IPS DF 4.7 (cell line): ENCODE data around the gene OGFOD3.
"Not testable (repeated sequence)": the region's sequence is repeated elsewhere in the genome, so short reads cannot be mapped to it uniquely, and the experiment has no call there.

Experiments
- DNase-seq: peaks from one replicate; pipeline ENCODE4 v3.0.0-alpha.2; 2013; ENCODE audit warnings: low spot score; ENCODE audit errors: extremely low read depth

OGFOD3 gene

DNA sequence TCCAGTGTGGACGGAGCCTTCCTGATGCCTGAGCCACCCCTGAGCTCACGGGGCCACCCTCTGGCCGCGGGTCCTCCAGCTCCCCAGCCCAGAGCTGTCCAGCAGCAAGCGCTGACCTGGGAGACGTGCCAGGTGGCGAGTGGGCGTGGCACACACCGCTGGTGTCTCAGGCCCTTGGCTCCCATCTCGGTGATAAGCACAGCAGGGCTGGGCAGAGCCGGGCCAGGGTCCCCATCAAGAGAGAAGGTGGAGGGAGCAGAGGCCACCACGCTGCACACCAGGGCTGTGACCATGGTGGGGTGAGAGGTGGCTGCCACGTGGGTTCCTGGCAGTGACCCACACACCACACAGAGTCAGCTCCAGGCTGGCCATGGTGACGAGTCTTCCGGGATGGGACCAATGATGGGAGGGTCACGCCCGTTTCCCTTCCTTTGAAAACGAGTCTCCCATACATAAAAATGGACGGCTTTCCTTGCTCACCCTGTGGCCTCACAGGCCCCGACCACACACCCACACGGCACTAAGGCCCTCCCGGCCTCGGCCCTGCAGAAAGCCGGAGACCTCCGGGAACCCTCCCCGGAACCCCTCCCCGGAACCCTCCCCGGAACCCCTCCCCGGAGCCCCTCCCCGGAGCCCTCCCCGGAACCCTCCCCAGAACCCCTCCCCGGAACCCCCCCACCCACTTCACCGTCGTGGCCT, 30.0 kb downstream of the OGFOD3 start:
- DNase-seq, result no peak

DNA sequence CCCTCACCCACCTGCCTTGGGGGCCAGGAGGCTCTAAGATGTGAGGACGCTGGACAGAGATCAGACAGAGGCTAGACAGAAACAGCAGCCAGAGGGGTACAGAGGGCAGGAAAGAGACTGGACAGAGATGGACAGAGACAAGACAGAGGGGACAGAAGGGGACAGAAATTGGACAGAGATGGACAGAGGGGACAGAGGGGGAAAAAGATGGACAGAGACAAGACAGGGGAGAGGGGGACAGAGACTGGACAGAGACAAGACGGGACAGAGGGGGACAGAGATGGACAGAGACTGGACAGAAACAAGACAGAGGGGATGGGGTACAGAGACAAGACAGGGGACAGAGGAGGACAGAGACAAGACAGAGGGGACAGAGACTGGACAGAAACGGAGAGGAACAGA, 30.7 kb downstream of the OGFOD3 start:
- no peak for DNase-seq

DNA sequence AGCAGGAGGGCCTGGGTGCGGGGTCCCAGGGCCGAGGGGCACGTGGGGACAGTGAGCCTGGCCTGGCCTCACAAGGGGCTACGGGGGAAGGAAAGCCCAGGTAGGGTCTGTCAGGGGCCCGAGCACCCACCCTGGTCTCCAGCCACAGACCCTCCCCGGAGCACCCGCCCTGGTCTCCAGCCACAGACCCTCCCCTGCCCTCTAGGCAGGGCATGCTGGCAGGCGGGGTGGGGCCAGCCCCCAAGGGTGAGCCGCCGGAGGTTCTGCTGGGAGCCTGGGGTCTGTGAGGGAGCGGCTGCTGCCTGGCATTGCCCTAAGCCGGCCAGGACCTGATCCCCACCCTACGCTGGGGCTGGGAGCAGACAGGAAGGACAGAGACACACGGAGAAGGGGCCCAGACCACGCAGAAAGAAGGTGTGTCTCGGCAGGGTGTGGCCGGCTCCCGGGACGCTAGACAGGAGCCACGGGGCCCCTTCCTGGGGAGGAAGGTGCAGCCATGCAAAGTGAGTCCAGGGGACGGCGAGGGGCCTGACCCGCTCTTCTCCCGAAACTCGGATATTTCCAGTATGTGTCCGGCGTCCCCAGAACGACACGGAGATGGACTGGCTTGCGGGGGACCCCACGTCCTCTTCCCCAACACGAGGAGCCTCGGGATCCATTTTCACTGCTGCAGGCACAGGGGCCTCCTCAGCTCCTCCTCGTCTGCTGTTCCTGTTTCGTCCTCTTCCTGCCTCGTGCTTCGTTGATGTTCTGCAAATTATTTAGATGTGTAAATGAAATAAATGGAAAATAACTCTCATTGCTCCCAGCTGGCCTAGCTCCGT, 31.3 kb downstream of the OGFOD3 start:
- no peak for DNase-seq

DNA sequence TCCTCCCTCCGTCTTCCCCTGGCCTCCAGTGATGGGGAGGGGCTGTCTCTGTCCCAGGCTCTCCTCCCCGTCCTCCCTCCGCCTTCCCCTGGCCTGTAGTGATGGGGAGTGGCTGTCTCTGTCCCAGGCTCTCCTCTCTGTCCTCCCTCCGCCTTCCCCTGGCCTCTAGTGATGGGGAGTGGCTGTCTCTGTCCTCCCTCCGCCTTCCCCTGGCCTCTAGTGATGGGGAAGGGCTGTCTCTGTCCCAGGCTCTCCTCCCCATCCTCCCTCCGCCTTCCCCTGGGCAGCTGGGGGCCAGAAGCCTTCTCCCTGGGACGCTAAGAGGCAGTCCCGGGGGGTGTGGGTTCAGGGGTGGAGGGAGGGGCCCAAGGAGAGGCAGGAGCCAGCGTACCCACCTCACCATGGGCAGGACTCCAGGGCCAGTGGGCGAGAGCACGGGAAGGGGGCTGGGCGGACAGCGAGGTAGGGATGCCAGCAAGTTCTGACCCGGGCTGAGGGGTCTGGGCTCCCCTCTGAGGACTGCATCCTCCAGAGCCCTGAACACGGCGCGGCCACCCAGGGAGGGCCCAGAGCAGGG, 32.0 kb downstream of the OGFOD3 start:
- DNase-seq, result no peak

DNA sequence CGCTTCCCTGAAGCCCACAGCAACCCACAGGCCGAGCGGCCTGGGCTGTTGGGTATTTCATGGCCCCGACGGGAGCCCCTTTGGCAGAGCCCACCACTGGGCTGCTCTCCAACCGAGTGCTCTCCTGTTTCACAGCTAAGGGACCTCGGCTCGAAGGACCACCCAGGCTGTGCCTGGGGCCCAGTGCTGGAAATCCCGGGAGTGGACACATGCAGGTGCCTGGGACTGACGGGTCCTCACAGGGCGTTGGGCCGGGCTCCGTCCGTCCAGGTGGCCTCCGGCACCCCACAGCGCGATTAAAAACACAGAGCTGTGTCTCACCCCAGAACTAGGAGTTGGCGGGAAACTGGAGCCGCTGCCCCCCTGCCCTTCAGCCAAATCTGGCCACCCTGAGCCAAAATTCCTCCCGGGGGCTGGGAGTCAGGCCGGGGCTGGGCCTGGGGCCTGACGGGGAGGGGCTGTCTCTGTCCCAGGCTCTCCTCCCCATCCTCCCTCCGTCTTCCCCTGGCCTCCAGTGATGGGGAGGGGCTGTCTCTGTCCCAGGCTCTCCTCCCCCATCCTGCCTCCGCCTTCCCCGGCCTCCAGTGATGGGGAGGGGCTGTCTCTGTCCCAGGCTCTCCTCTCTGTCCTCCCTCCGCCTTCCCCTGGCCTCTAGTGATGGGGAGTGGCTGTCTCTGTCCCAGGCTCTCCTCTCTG, 32.7 kb downstream of the OGFOD3 start:
- DNase-seq, result no peak

- DNase-seq, result no peak
Observed at GRCh38 chr17:82384730-82385481, 33.5 kb downstream of the OGFOD3 start.

- no peak for DNase-seq
Observed at GRCh38 chr17:82384051-82384729, 34.2 kb downstream of the OGFOD3 start.

GRCh38 chr17:82383411-82383810, 35.0 kb downstream of the OGFOD3 start:
- DNase-seq, result no peak

- DNase-seq, result no peak
Observed at GRCh38 chr17:82382933-82383255, 35.5 kb downstream of the OGFOD3 start.

- DNase-seq, result not testable (repeated sequence)
Observed at GRCh38 chr17:82382220-82382932, 36.0 kb downstream of the OGFOD3 start.

DNA sequence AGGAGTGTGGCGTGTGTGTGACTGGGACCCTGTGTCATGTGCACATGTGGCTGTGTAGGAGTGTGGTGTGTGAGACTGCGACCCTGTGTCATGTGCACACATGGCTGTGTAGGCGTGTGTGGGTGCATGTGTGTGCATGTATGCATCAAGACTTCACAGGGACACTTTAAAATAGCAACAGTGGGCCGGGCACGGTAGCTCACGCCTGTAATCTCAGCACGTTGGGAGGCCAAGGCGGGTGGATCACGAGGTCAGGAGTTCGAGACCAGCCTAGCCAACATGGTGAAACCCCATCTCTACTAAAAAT, 36.7 kb downstream of the OGFOD3 start:
- not testable (repeated sequence) for DNase-seq

DNA sequence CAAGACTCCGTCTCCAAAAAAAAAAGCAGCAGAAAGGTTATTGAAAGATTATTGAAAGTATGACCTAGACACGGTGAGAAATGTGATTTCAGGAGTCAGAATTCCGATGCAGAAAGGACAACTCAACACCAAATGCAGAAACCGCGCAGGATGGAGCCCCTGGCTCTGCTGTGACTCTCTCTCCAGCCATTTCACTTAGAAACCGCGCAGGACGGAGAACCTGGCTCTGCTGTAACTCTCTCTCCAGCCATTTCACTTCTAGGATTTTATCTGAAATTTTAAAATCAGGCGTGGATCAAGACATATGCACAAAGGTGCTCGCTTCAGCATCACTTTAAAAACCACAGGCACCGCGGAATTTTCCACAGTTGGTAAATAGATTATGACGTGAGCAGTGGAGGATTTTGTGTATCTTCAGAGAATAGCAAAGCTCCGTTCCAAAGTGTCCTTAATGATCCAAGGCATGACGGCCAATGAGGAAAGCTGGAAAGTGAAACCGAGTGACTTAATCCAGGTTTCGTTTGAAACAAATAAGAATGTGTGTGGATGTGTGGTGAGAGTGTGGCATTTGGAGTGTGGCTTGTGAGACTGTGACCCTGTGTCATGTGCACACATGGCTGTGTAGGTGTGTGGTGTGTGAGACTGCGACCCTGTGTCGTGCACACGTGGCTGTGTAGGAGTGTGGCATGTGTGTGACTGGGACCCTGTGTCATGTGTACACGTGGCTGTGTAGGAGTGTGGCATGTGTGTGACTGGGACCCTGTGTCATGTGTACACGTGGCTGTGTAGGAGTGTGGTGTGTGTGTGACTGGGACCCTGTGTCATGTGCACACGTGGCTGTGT, 37.3 kb downstream of the OGFOD3 start:
- no peak for DNase-seq

GRCh38 chr17:82378741-82379021, 39.7 kb downstream of the OGFOD3 start:
- no peak for DNase-seq

DNA sequence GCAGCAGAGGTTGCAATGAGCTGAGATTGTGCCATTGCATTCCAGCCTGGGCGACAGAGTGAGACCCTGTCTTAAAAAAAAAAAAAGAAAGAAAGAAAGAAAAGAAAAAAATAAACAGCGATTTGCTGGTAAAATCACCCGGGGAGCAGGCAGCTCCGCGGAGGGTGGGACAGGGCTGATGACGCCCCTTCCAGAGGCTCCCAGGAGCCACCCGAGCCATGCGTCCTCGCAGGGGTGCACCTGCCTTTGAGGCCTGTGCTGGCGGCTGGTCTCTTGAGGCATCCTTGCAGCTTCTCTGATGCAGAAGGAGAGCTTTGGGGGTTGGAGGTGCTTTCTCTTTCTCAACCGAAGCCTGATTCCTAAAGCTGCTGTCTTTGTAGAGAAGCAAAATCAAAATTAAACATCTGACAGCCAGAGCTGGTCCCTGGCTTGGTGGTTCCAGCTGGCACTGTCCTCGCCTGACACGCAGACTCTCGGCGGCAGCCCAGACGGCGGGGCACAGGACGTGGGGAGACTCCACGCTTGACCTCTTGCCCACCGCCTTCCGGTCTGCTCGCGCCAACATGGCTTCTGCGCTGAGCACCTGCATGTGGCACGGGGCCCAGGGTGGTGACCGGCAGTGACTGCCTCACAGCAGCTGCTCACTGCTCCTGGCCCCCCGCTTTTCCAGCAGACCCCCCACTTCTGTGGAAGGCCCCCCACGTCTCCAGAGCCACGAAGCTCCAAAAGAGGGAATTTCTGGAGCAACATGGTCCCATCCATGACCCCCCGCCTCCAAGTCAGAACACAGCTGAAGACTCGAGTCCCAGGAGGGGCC, 40.3 kb downstream of the OGFOD3 start:
- DNase-seq, result no peak

DNA sequence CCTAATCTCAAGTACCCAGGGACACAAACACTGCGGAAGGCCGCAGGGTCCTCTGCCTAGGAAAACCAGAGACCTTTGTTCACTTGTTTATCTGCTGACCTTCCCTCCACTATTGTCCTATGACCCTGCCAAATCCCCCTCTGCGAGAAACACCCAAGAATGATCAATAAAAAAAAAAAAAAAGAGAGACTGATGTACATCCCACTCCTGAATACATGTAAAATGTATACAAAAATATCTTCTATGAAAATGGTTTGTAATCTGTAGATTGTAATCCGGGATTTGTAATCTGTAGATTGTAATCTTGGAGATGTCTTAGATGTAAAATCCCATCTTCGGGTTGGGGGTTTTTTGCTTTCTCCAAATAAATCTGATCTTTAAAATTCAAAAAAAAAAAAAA, 41.1 kb downstream of the OGFOD3 start:
- DNase-seq, result not testable (repeated sequence)

DNA sequence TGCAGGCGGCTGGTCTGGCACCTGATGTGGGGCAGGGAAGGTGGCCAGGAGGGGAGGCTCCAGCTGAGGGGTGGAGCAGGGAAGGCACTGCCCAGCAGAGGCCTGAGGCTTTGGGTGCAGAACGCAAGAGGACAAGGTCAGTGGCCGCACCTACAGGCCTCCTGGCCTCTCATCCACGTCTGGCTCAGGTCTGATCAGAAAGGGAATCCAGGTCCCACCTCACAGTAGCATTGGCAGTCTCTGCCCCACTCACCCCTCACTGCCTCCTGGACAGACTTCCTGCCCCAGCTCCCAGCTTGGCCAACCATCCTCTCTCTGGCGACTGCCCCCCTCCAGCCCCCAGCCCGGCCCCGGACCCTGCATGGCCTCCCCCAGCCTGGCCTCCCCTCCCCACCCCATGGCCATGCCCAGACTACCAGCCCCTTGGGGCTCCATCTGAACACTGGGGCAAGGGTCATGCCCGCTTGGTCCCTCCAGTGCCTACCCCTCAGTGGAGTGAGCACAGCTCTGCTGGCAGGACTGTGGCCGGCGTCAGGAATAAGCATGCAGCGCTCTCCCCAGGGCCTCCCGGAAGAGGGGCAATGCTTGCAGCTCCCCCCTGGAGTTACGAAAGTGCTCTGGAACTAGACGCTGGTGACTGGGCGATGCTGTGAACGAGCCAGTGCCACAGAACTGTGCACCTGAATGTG, 42.2 kb downstream of the OGFOD3 start:
- DNase-seq, result no peak

DNA sequence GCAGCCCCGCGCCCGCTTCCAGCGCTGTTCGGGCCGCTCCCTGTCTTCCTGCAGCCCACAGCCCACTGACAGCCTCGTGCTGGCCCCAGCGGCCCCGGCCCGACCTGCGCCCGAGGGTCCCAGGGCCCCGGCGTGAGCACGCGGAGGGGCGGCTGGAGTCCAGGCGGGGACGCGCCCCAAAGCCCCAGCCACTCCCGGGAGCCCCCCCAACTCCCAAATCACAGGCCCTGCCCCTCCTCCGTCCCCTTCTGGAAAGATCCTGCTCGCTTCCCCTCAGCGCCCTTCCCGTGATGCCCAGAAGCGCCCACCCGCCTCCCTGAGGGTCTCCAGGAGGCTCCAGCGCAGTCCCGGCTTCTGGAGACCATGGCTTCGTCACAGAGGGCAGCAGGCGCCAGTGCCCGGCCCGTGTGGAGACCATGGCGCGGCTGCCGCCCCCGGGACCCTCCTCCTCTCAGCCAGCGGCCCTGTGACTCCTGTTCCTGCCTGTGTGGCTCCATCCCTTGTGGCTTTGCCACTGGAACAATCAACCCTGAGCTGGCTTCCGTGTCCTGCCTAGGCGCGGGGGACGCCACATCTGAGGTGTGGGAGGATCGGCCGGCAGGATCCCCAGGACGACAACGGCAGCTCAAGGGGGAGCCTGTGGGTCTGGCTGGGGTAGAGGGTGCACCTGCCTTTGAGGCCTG, 42.9 kb downstream of the OGFOD3 start:
- DNase-seq, result no peak
